A375 (cell line): ENCODE data around the gene PSD2. TPM values are rescaled to one million over a fixed set of nuclear protein-coding genes. Genes with fewer than 3 reads are reported as not detected.

Source experiments
- small RNA-seq: library from RNA; depleted of rRNA; stranded (forward); fragments of <200 nt; gene quantifications from one replicate; pipeline ENCODE3, GENCODE V24; 2014
- total RNA-seq: library from RNA; depleted of rRNA; stranded (reverse); fragments of >200 nt; shearing (Covaris generic); gene quantifications from 2 replicates; pipeline ENCODE4 v1.2.3, GENCODE V29; 2014; rRNA removed

PSD2 gene
- not detected in 2 replicates for total RNA-seq

GRCh38 chr5:139795074-139796001, at the start of gene PSD2:
Gene PSD2, plus strand, starts transcription at chr5:139795808. Its CDS starts 13,633 bp downstream, at chr5:139809441.

Small RNA genes lying within 50 kb of the gene (small RNA-seq; reads per million reads assigned to genes)
- not detected for gene AC008667.4

Other genes starting within 250 kb of the PSD2 start
- gene UBE2D2, start 234.5 kb upstream of the PSD2 start, total RNA-seq = 53.1 and 81.2 TPM in 2 replicates
- 40.5 and 57.8 TPM in 2 replicates for gene CXXC5, start 147.5 kb upstream of the PSD2 start, total RNA-seq
- gene NRG2, start 247.5 kb downstream of the PSD2 start, total RNA-seq = 8.5 and 8.9 TPM in 2 replicates